HAP-1 (cell line): ENCODE data around the gene DDX25.

ENCODE experiments used
- DNase-seq, 2 experiments: peaks; one replicate each; pipeline ENCODE4 v3.0.0-alpha.2; 2016 to 2020; ENCODE audit warnings: low spot score in 2 of 2
- H3K27me3 ChIP-seq: fragments of 250-450 bp; sonication (Bioruptor Pico); 2 replicates; pipeline ENCODE4 v1.5.1; 2020; ENCODE audit warnings: low read depth, mild to moderate bottlenecking, moderate library complexity
- H3K36me3 ChIP-seq: fragments of 250-450 bp; sonication (Bioruptor Pico); replicated peaks from 2 replicates; pipeline ENCODE4 v1.5.1; 2020; ENCODE audit warnings: mild to moderate bottlenecking
- H3K4me1 ChIP-seq: fragments of 250-450 bp; sonication (Bioruptor Pico); 2 replicates; pipeline ENCODE4 v1.5.1; 2020; ENCODE audit warnings: mild to moderate bottlenecking
- H3K4me3 ChIP-seq: fragments of 250-450 bp; sonication (Bioruptor Pico); 2 replicates; pipeline ENCODE4 v1.5.1; 2020; ENCODE audit warnings: mild to moderate bottlenecking, moderate library complexity
- H3K9me3 ChIP-seq: fragments of 250-450 bp; sonication (Bioruptor Pico); 2 replicates; pipeline ENCODE4 v1.5.1; 2020; ENCODE audit warnings: mild to moderate bottlenecking, moderate library complexity
- in situ Hi-C: fragments of 300-500 bp; cut with MboI; formaldehyde crosslinking; loops from 3 replicates; pipeline ENCODE4 v1.14.3; 2020; ENCODE audit warnings: low sequenced_read_pairs, inconsistent platforms, mixed read lengths

The DDX25 gene

GRCh38 chr11:125952973-125953372 is 48.7 kb downstream of the DDX25 start:
- Histone ChIP-seq H3K4me1 (no peaks in the 10 kb centered on the region), H3K9me3 (no peaks in the 10 kb centered on the region), H3K4me3 (no peak overlapping the region), H3K27me3 (no peaks in the 10 kb centered on the region), H3K36me3 (no peaks in the 10 kb centered on the region)
- DNase-seq, result no peak
- in situ Hi-C loops, result no loop called here

DNA sequence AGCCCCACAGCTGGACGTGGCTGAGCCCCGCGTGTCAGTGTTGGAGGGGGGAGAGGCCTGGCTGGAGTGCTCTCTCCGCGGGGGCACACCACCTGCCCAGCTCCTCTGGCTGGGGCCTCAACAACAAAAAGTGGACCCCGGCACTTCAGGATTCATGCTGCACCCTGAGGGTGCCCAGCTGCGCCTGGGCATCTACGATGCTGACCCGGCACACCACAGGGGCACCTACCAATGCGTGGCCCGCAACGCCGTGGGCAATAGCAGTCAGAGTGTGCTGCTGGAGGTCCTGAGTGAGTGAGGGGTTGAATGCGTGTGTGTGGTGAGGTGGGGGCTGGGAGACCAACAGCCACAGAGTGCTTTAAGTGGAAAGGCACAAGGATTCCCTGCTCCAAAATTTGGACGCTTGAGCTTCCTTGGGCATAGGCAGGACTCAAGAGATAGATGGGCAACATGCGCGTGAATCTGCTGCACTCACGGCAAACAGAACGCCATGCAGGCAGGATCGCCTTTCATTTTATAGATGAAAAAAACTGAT is 49.2 kb downstream of the DDX25 start:
- in situ Hi-C loops, result no loop called here
- H3K36me3 ChIP-seq, result no peaks in the 10 kb centered on the region
- no peaks in the 10 kb centered on the region for H3K4me1 ChIP-seq
- no peaks in the 10 kb centered on the region for H3K27me3 ChIP-seq
- no peak for DNase-seq
- H3K9me3 ChIP-seq, result no peaks in the 10 kb centered on the region
- no peak overlapping the region for H3K4me3 ChIP-seq

DNA sequence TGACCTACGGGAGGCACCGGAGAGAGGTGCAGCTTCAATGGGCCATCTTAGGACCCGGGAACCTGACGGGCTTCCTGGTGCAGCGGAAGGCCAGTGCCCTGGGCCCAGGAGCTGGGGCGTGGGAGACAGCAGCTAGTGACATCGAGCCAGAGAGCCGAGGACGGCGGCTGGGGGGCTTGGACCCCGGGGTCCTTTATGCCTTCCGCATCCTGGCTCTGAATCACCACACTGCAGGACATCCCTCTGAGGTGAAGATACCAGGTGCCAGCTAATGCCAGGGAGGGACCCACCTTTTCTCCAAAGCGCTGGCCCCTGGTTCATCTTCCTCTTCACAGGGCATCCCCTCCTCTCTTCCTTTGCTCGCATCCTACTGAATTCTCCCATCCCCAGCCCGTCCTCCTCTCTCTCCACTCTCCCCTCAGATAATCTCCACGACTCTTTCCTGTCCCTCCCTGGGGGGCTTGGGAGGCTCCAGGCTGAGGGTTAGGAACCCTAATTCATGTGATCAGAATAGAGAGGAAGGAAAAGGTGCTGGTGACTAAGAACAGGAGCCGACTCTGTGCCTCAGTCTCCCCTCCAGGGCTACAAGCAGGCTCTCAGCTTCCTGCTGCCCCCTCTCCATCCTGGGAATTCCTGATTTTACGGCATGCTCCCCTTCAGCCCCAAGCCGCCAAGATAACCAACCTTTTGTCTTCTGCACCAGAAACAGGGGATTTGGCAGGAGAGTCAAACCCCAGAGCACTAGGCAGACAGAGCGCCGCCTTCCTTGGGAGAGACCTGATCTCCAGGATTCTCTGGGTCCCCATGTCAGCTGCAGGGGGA is 50.0 kb downstream of the DDX25 start:
- in situ Hi-C loops, result no loop called here
- Histone ChIP-seq H3K36me3 (no peaks in the 10 kb centered on the region), H3K4me3 (no peak overlapping the region), H3K9me3 (no peaks in the 10 kb centered on the region), H3K27me3 (no peaks in the 10 kb centered on the region), H3K4me1 (no peaks in the 10 kb centered on the region)
- DNase-seq, result no peak

DNA sequence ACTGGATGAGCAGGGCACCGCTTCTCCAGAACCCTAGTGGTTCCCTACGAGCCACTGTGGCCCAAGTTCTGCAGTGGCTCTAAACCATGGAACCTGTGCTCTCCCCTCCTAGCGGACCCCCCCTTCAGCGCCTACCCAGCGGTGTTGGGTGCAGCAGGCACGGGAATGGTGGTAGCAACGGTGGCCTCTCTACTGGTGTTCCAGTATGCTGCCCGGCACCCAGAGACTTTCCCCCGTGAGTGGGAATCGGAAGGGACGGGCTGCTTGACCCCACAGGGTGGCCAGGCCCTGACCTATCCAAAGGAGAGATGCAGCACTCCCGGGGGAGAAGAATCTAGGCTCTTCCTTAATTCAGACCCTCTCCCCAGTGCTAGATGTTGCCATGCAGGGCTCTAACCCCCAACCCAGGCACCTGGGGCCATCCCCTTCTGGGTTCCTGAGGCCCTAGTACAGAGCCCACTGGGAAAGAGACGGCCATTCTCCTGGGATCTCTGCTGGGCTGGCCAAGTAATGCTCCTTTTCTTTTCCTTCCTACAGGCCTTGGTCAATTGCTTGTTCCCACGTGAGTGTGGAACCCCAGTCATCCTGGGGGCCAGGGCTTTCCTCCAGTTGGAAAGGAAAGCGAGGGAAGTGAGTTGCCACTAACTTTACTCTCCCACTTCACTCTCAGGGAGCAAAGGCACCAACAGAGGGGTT is 50.8 kb downstream of the DDX25 start:
- Histone ChIP-seq H3K9me3 (no peaks in the 10 kb centered on the region), H3K4me3 (no peak overlapping the region), H3K36me3 (no peaks in the 10 kb centered on the region), H3K27me3 (no peaks in the 10 kb centered on the region), H3K4me1 (no peaks in the 10 kb centered on the region)
- DNase-seq, result no peak
- in situ Hi-C loops, result no loop called here

DNA sequence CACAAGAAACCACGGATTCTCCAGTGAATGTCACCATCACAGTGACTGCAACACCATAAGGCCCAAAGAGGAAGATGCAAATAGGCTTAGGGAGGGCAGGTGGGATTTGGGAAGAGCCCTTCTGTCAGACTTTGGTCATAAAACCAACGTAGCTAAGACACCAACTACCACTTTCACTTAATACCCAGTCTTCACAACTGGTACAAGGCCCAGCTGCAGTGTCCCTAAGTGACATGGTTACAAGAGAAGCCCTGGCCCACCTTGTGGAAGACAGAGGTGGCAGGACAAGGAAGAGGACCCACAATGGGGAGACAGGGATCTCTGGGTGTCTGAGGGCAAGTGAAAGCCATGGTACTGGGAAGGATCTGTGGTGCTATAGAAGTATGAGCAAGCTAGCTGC is 51.5 kb downstream of the DDX25 start:
- DNase-seq, result no peak
- Histone ChIP-seq H3K9me3 (no peaks in the 10 kb centered on the region), H3K36me3 (no peaks in the 10 kb centered on the region), H3K4me1 (no peaks in the 10 kb centered on the region), H3K27me3 (no peaks in the 10 kb centered on the region), H3K4me3 (no peak overlapping the region)
- in situ Hi-C loops, result no loop called here

GRCh38 chr11:125956391-125957134 is 52.3 kb downstream of the DDX25 start:
- Histone ChIP-seq H3K9me3 (no peaks in the 10 kb centered on the region), H3K27me3 (no peaks in the 10 kb centered on the region), H3K36me3 (no peaks in the 10 kb centered on the region), H3K4me1 (no peaks in the 10 kb centered on the region), H3K4me3 (no peak overlapping the region)
- no peak for DNase-seq
- in situ Hi-C loops, result no loop called here

- DNase-seq, result no peak
- in situ Hi-C loops, result no loop called here
- H3K27me3 ChIP-seq, result no peaks in the 10 kb centered on the region
- no peaks in the 10 kb centered on the region for H3K9me3 ChIP-seq
- no peak overlapping the region for H3K4me3 ChIP-seq
- H3K36me3 ChIP-seq, result no peaks in the 10 kb centered on the region
- no peaks in the 10 kb centered on the region for H3K4me1 ChIP-seq
Observed at GRCh38 chr11:125957618-125958332, 53.5 kb downstream of the DDX25 start.

GRCh38 chr11:125958872-125959400 is 54.6 kb downstream of the DDX25 start:
- Histone ChIP-seq H3K4me1 (no peaks in the 10 kb centered on the region), H3K9me3 (no peaks in the 10 kb centered on the region), H3K36me3 (no peaks in the 10 kb centered on the region), H3K27me3 (no peaks in the 10 kb centered on the region), H3K4me3 (no peak overlapping the region)
- DNase-seq, result no peak
- in situ Hi-C loops, result no loop called here

GRCh38 chr11:125959511-125959910 is 55.2 kb downstream of the DDX25 start:
- in situ Hi-C loops, result no loop called here
- Histone ChIP-seq H3K27me3 (no peaks in the 10 kb centered on the region), H3K36me3 (no peaks in the 10 kb centered on the region), H3K4me3 (no peak overlapping the region), H3K9me3 (no peaks in the 10 kb centered on the region), H3K4me1 (no peaks in the 10 kb centered on the region)
- DNase-seq, result no peak

DNA sequence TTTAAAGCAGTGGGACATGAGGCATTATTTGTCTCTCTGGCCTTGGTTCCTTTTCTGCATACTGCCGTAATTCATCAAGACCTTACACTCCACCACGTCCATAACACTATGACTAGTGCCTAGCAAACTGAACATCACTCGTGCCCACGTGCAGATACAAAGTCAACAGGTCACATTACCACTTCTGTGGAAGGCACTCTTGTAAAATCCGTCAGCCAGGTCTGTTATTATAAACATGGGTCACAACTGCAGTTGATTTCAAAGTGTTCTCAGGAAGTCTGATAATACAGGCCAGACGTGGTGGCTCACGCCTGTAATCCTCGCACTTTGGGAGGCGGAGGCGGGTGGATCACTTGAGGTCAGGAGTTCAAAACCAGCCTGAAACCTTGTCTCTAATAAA is 55.6 kb downstream of the DDX25 start:
- Histone ChIP-seq H3K9me3 (no peaks in the 10 kb centered on the region), H3K4me1 (no peaks in the 10 kb centered on the region), H3K27me3 (no peaks in the 10 kb centered on the region), H3K36me3 (no peaks in the 10 kb centered on the region), H3K4me3 (no peak overlapping the region)
- no peak for DNase-seq
- in situ Hi-C loops, result no loop called here

DNA sequence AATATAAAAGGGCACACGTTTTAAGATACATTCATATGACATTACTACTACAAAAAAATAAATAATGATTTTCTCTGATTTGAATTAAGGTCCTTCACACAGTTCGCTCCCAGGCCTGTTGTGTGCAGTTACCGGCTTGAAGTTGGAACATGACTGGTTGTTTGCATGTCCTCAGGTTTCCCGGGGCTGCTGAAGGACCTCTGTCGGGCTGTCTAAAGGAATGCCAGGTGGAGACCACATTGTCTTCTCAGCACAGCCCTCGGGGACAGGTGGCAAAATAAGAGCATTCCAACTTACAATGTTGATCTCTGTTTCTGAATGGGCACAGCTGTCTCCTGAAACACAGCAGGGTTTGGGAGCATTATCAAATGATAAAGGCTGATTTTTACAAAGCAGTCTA is 56.5 kb downstream of the DDX25 start:
- H3K27me3 ChIP-seq, result no peaks in the 10 kb centered on the region
- no peak for DNase-seq
- H3K36me3 ChIP-seq, result no peaks in the 10 kb centered on the region
- no peaks in the 10 kb centered on the region for H3K4me1 ChIP-seq
- in situ Hi-C loops, result no loop called here
- H3K9me3 ChIP-seq, result no peaks in the 10 kb centered on the region
- no peak overlapping the region for H3K4me3 ChIP-seq

GRCh38 chr11:125967515-125967914 is 63.2 kb downstream of the DDX25 start:
- in situ Hi-C loops, result no loop called here
- H3K27me3 ChIP-seq, result no peaks in the 10 kb centered on the region
- H3K4me1 ChIP-seq, result no peaks in the 10 kb centered on the region
- no peak overlapping the region for H3K4me3 ChIP-seq
- DNase-seq, result no peak
- H3K36me3 ChIP-seq, result no peaks in the 10 kb centered on the region
- H3K9me3 ChIP-seq, result no peaks in the 10 kb centered on the region

- Histone ChIP-seq H3K9me3 (no peaks in the 10 kb centered on the region), H3K4me3 (no peak overlapping the region), H3K4me1 (no peaks in the 10 kb centered on the region), H3K27me3 (no peaks in the 10 kb centered on the region), H3K36me3 (no peaks in the 10 kb centered on the region)
- no peak for DNase-seq
- in situ Hi-C loops, result no loop called here
Observed at GRCh38 chr11:125968354-125968753, 64.0 kb downstream of the DDX25 start.
